WTC11 (cell line): ENCODE results near the gene TCP11. TPM values are rescaled to one million over a fixed set of nuclear protein-coding genes. Genes with fewer than 3 reads are reported as not detected.

Source experiments
- ATAC-seq: fragments of 200-7000 bp; cut with Tn5 transposase; 2 replicates; pipeline ENCODE4 v1.10.0; 2021; ENCODE audit warnings: mild to moderate bottlenecking, moderate library complexity
- CTCF ChIA-PET: fragments of 300-600 bp; sonication (Branson Sonifier 250); formaldehyde crosslinking; loops from one replicate; lab custom pipeline; 2021; ENCODE audit warnings: antibody characterized with exemption; lab: Charles Lee
- POLR2A ChIA-PET: fragments of 350-600 bp; sonication (Branson Sonifier 250); formaldehyde crosslinking; loops from one replicate; lab custom pipeline; 2021; ENCODE audit warnings: antibody characterized with exemption; lab: Charles Lee
- DNase-seq: peaks from one replicate; pipeline ENCODE4 v3.0.0; 2021; ENCODE audit warnings: low spot score
- H3K27ac Mint-ChIP-seq: 2 replicates; pipeline ENCODE4 v1.8.0; 2021; ENCODE audit warnings: mixed read lengths
- H3K27me3 Mint-ChIP-seq: 2 replicates; pipeline ENCODE4 v1.8.0; 2021; ENCODE audit warnings: low read depth, mild to moderate bottlenecking, moderate library complexity, mixed read lengths
- H3K36me3 Mint-ChIP-seq: 2 replicates; pipeline ENCODE4 v1.8.0; 2021; ENCODE audit warnings: mixed read lengths
- H3K4me1 Mint-ChIP-seq: 2 replicates; pipeline ENCODE4 v1.8.0; 2022; ENCODE audit warnings: mixed read lengths
- H3K4me3 Mint-ChIP-seq: 2 replicates; pipeline ENCODE4 v1.8.0; 2021; ENCODE audit warnings: mild to moderate bottlenecking, moderate library complexity, mixed read lengths
- H3K9me3 Mint-ChIP-seq: 2 replicates; pipeline ENCODE4 v1.8.0; 2021; ENCODE audit warnings: mixed read lengths
- ETV6 ChIP-seq: sonication (generic); formaldehyde crosslinking; IDR thresholded peaks from 2 replicates; pipeline ENCODE4 v1.8.1; 2022; ENCODE audit warnings: mild to moderate bottlenecking, missing genetic modification reagents
- NR3C1 ChIP-seq: sonication (generic); formaldehyde crosslinking; conservative IDR thresholded peaks from 2 replicates; pipeline ENCODE4 v1.8.1; 2023; ENCODE audit warnings: low read depth, mild to moderate bottlenecking, missing genetic modification reagents
- OVOL2 ChIP-seq: fragments of 250-450 bp; sonication (Bioruptor Pico); IDR thresholded peaks from 2 replicates; pipeline ENCODE4 v1.9.0; 2021; ENCODE audit warnings: mild to moderate bottlenecking, borderline replicate concordance
- SMAD3 ChIP-seq: sonication (generic); formaldehyde crosslinking; IDR thresholded peaks from 2 replicates; pipeline ENCODE4 v1.8.0; 2022; ENCODE audit warnings: missing genetic modification reagents, mild to moderate bottlenecking, borderline replicate concordance
- ZNF121 ChIP-seq: sonication (generic); formaldehyde crosslinking; IDR thresholded peaks from 2 replicates; pipeline ENCODE4 v1.8.0; 2023; ENCODE audit warnings: missing genetic modification reagents
- ZNF138 ChIP-seq: sonication (generic); formaldehyde crosslinking; conservative IDR thresholded peaks from 2 replicates; pipeline ENCODE4 v1.8.1; 2022; ENCODE audit warnings: mild to moderate bottlenecking, moderate library complexity, missing genetic modification reagents
- ZNF219 ChIP-seq: sonication (generic); formaldehyde crosslinking; IDR thresholded peaks from 2 replicates; pipeline ENCODE4 v1.8.0; 2023; ENCODE audit warnings: missing genetic modification reagents, mild to moderate bottlenecking, borderline replicate concordance
- ZNF396 ChIP-seq: fragments of 250-450 bp; sonication (Bioruptor Pico); IDR thresholded peaks from 2 replicates; pipeline ENCODE4 v1.8.0; 2021; ENCODE audit warnings: mild to moderate bottlenecking, moderate library complexity, borderline replicate concordance
- total RNA-seq: library from RNA; stranded (reverse); gene quantifications from 3 replicates; pipeline ENCODE4 v1.2.3, GENCODE V29; 2021
- TF ChIP-seq, protein P1 (sequence below): sonication (generic); formaldehyde crosslinking; IDR thresholded peaks from 2 replicates; pipeline ENCODE4 v1.8.1; 2022; ENCODE audit warnings: low read depth, mild to moderate bottlenecking, moderate library complexity, missing genetic modification reagents, borderline replicate concordance
- TF ChIP-seq, protein P2 (sequence below): sonication (generic); formaldehyde crosslinking; IDR thresholded peaks from 2 replicates; pipeline ENCODE4 v1.8.1; 2023; ENCODE audit warnings: mild to moderate bottlenecking, missing genetic modification reagents, borderline replicate concordance
- TF ChIP-seq, protein P3 (sequence below): sonication (generic); formaldehyde crosslinking; IDR thresholded peaks from 2 replicates; pipeline ENCODE4 v1.8.1; 2022; ENCODE audit warnings: mild to moderate bottlenecking, moderate library complexity, missing genetic modification reagents
- TF ChIP-seq, protein P4 (sequence below): sonication (generic); formaldehyde crosslinking; IDR thresholded peaks from 2 replicates; pipeline ENCODE4 v1.8.1; 2022; ENCODE audit warnings: mild to moderate bottlenecking, missing genetic modification reagents, moderate library complexity, borderline replicate concordance
- TF ChIP-seq, protein P5 (sequence below): sonication (generic); formaldehyde crosslinking; IDR thresholded peaks from 2 replicates; pipeline ENCODE4 v1.8.1; 2022; ENCODE audit warnings: missing genetic modification reagents, borderline replicate concordance
- TF ChIP-seq, protein P6 (sequence below): fragments of 200-600 bp; IDR thresholded peaks from 2 replicates; pipeline ENCODE4 v1.8.0; 2022; ENCODE audit warnings: antibody characterized with exemption
- TF ChIP-seq, protein P7 (sequence below): fragments of 250-450 bp; sonication (Bioruptor Pico); IDR thresholded peaks from 2 replicates; pipeline ENCODE4 v1.9.0; 2021; ENCODE audit warnings: mild to moderate bottlenecking
- TF ChIP-seq, protein P8 (sequence below): fragments of 250-450 bp; sonication (Bioruptor Pico); conservative IDR thresholded peaks from 2 replicates; pipeline ENCODE4 v1.9.0; 2021; ENCODE audit warnings: mild to moderate bottlenecking

Gene TCP11
- total RNA-seq, 1 experiment from 2014 or later, result not detected

DNA sequence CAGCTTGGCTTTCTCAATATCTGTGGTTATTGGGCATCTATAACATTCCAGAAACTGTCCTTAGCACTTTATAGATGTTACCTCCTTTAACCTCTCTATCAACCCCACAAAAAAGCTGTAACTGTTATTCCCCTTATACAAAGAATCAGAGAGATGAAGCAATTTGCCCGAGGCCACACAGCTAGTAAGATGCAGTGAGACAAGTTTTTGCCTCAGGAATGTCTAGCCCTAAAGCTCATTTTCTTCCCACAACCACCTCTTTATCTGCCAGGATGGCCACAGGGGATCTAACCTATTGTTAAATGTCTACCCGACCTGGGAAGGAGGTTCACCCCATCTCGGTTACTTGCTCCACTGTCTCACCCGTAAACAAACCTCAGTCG is 31.9 kb upstream of the TCP11 start (continued):
- TF ChIP-seq ZNF219, result no peak
- TF ChIP-seq, protein P1, sequence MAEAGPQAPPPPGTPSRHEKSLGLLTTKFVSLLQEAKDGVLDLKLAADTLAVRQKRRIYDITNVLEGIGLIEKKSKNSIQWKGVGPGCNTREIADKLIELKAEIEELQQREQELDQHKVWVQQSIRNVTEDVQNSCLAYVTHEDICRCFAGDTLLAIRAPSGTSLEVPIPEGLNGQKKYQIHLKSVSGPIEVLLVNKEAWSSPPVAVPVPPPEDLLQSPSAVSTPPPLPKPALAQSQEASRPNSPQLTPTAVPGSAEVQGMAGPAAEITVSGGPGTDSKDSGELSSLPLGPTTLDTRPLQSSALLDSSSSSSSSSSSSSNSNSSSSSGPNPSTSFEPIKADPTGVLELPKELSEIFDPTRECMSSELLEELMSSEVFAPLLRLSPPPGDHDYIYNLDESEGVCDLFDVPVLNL (CRISPR knock-in tag), result no peak
- TF ChIP-seq, protein P2, sequence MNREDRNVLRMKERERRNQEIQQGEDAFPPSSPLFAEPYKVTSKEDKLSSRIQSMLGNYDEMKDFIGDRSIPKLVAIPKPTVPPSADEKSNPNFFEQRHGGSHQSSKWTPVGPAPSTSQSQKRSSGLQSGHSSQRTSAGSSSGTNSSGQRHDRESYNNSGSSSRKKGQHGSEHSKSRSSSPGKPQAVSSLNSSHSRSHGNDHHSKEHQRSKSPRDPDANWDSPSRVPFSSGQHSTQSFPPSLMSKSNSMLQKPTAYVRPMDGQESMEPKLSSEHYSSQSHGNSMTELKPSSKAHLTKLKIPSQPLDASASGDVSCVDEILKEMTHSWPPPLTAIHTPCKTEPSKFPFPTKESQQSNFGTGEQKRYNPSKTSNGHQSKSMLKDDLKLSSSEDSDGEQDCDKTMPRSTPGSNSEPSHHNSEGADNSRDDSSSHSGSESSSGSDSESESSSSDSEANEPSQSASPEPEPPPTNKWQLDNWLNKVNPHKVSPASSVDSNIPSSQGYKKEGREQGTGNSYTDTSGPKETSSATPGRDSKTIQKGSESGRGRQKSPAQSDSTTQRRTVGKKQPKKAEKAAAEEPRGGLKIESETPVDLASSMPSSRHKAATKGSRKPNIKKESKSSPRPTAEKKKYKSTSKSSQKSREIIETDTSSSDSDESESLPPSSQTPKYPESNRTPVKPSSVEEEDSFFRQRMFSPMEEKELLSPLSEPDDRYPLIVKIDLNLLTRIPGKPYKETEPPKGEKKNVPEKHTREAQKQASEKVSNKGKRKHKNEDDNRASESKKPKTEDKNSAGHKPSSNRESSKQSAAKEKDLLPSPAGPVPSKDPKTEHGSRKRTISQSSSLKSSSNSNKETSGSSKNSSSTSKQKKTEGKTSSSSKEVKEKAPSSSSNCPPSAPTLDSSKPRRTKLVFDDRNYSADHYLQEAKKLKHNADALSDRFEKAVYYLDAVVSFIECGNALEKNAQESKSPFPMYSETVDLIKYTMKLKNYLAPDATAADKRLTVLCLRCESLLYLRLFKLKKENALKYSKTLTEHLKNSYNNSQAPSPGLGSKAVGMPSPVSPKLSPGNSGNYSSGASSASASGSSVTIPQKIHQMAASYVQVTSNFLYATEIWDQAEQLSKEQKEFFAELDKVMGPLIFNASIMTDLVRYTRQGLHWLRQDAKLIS (CRISPR knock-in tag), result no peak
- TF ChIP-seq, protein P3, sequence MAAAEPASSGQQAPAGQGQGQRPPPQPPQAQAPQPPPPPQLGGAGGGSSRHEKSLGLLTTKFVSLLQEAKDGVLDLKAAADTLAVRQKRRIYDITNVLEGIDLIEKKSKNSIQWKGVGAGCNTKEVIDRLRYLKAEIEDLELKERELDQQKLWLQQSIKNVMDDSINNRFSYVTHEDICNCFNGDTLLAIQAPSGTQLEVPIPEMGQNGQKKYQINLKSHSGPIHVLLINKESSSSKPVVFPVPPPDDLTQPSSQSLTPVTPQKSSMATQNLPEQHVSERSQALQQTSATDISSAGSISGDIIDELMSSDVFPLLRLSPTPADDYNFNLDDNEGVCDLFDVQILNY (CRISPR knock-in tag), result no peak

DNA sequence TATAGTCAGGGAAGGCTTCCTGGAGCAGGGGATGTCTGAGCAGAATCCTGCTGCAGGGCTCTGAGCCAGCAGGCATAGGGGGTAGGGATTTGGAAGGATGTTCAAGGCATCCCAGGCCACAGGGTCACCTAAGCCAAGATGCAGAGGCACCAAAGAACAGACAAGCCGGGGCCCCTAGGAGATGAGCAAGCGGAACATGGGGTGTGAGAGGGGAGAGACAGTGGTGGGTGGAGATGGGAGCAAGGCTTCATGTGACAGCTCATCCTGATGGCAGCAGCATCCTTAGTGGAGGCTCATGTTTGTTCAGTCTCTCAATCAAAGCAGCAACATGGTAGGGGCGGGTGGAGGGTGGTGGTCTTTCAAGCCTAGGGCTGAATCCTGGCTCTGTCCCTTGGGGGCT is 29.8 kb upstream of the TCP11 start:
- Mint-ChIP-seq H3K27ac (no peak overlapping the region), H3K4me1 (peaks cover 12% of the 10 kb centered on the region), H3K4me3 (no peak overlapping the region), H3K9me3 (peaks cover 16% of the 10 kb centered on the region), H3K27me3 (peaks cover 3% of the 10 kb centered on the region; the same call in 1 of the 2 replicates), H3K36me3 (no peaks in the 10 kb centered on the region; the same call in 1 of the 2 replicates)
- ChIA-PET POLR2A (no interaction called here), CTCF (interaction anchor here (1.1 to 3.6 kb wide), 2 partner anchors 23 to 70 kb away, joined by 3 to 23 read pairs; no protein-coding TSS in a partner anchor)
- ATAC-seq, result no peak
- TF ChIP-seq, protein P4, sequence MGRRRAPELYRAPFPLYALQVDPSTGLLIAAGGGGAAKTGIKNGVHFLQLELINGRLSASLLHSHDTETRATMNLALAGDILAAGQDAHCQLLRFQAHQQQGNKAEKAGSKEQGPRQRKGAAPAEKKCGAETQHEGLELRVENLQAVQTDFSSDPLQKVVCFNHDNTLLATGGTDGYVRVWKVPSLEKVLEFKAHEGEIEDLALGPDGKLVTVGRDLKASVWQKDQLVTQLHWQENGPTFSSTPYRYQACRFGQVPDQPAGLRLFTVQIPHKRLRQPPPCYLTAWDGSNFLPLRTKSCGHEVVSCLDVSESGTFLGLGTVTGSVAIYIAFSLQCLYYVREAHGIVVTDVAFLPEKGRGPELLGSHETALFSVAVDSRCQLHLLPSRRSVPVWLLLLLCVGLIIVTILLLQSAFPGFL (CRISPR knock-in tag), result no peak
- TF ChIP-seq NR3C1 (no peak), OVOL2 (CRISPR knock-in tag) (no peak)
- DNase-seq, result no peak

DNA sequence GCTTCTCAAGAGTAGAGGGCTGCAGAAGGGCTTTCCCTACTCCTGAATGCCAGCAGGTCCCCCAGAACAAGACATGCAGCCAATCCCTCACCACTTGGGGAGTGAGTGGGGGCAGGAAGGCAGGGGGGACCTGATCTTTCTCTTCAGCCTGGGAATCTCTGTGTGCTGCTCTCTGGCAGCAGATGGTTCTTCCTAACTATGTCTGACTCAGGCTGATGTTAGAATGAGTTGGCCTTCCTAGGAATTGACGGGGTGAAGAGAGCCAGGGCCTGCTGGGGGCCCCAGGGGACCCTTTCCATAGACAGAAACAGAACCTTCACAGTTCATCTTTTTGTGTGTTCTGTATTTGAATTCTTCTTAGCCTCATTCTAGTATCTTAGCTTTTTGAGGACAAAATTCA is 29.0 kb upstream of the TCP11 start:
- H3K27ac Mint-ChIP-seq, result no peak overlapping the region
- no peak for DNase-seq
- POLR2A ChIA-PET, result no interaction called here
- peaks cover 19% of the 10 kb centered on the region for H3K4me1 Mint-ChIP-seq
- H3K27me3 Mint-ChIP-seq, result peaks cover 3% of the 10 kb centered on the region; the same call in 1 of the 2 replicates
- H3K4me3 Mint-ChIP-seq, result no peak overlapping the region
- no peaks in the 10 kb centered on the region; the same call in 1 of the 2 replicates for H3K36me3 Mint-ChIP-seq
- CTCF ChIA-PET, result no interaction called here
- H3K9me3 Mint-ChIP-seq, result peaks cover 16% of the 10 kb centered on the region
- ATAC-seq, result no peak
- TF ChIP-seq, protein P5, sequence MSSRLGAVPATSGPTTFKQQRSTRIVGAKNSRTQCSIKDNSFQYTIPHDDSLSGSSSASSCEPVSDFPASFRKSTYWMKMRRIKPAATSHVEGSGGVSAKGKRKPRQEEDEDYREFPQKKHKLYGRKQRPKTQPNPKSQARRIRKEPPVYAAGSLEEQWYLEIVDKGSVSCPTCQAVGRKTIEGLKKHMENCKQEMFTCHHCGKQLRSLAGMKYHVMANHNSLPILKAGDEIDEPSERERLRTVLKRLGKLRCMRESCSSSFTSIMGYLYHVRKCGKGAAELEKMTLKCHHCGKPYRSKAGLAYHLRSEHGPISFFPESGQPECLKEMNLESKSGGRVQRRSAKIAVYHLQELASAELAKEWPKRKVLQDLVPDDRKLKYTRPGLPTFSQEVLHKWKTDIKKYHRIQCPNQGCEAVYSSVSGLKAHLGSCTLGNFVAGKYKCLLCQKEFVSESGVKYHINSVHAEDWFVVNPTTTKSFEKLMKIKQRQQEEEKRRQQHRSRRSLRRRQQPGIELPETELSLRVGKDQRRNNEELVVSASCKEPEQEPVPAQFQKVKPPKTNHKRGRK (CRISPR knock-in tag), result no peak
- TF ChIP-seq SMAD3 (CRISPR knock-in tag), result no peak
- TF ChIP-seq, all 79 proteins: peak for 0

DNA sequence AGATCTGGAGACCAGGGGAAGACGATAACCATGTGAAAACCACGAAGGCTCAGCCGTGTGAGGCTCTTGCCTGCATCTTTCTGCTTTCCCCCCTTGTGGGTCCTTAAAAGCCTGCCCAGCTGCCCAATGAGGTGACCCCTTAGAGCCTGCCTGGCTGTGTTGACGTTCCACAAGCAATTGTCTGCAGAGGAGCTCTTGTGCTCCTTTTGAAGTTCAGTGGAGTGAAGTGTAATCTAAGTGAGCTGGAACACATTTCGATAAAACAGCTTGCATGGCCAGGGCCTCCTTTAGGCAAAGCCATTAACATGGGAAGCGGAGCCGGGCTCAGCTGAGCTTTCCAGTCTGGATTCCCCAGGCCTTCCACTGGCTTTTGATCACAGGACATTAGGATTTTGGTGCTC is 27.3 kb upstream of the TCP11 start:
- DNase-seq, result no peak
- ATAC-seq, result no peak
- Mint-ChIP-seq H3K4me3 (no peak overlapping the region), H3K27me3 (peaks cover 3% of the 10 kb centered on the region; the same call in 1 of the 2 replicates), H3K27ac (no peak overlapping the region), H3K36me3 (no peaks in the 10 kb centered on the region; the same call in 1 of the 2 replicates), H3K9me3 (peaks cover 16% of the 10 kb centered on the region), H3K4me1 (peaks cover 18% of the 10 kb centered on the region)
- CTCF ChIA-PET, result interaction anchor here (1.1 kb wide), 1 partner anchor 36 kb away, joined by 3 read pairs; no protein-coding TSS in a partner anchor
- POLR2A ChIA-PET, result no interaction called here
- TF ChIP-seq ZNF121 (CRISPR knock-in tag), result no peak
- TF ChIP-seq, protein P6, sequence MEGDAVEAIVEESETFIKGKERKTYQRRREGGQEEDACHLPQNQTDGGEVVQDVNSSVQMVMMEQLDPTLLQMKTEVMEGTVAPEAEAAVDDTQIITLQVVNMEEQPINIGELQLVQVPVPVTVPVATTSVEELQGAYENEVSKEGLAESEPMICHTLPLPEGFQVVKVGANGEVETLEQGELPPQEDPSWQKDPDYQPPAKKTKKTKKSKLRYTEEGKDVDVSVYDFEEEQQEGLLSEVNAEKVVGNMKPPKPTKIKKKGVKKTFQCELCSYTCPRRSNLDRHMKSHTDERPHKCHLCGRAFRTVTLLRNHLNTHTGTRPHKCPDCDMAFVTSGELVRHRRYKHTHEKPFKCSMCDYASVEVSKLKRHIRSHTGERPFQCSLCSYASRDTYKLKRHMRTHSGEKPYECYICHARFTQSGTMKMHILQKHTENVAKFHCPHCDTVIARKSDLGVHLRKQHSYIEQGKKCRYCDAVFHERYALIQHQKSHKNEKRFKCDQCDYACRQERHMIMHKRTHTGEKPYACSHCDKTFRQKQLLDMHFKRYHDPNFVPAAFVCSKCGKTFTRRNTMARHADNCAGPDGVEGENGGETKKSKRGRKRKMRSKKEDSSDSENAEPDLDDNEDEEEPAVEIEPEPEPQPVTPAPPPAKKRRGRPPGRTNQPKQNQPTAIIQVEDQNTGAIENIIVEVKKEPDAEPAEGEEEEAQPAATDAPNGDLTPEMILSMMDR, result no peak
- no peak for TF ChIP-seq ZNF138
- TF ChIP-seq, protein P7, sequence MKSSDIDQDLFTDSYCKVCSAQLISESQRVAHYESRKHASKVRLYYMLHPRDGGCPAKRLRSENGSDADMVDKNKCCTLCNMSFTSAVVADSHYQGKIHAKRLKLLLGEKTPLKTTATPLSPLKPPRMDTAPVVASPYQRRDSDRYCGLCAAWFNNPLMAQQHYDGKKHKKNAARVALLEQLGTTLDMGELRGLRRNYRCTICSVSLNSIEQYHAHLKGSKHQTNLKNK (CRISPR knock-in tag), result no peak
- no peak for TF ChIP-seq ZNF396 (CRISPR knock-in tag)
- TF ChIP-seq ETV6 (CRISPR knock-in tag), result no peak
- TF ChIP-seq, protein P8, sequence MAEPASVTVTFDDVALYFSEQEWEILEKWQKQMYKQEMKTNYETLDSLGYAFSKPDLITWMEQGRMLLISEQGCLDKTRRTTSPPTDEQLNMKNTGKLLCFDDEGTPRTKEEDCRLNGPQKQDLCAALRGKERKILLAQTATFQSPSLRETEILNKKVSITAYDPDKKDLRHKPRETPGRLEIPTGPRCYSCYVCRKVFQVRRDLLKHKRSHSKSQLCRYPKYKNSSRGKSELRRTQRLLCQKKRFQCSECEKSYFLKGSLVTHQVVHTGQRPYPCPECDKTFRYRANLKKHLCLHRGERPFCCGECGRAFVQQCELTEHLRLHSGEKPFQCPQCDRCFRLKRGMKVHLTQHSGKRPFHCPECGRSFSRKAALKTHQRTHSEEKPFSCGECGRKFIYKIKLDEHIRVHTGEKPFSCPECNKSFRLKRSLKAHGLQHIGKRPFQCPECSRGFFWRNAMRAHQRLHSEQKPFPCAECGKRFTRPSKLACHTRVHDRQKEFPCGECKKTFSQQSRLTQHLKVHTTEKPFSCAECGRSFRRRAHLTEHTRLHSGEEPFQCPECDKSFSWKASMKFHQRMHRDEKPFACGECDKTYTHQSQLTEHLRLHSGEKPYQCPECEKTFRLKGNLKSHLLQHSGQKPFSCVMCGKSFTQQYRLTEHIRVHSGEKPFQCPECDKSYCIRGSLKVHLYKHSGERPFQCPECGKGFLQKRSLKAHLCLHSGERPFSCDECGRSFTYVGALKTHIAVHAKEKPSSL, result no peak
